T-helper 22 cell (primary cell): Measurements from ENCODE around the gene FLRT3.

ENCODE experiments used
- DNase-seq: peaks from one replicate; pipeline ENCODE4 v3.0.0-alpha.2; 2020; ENCODE audit warnings: low read depth

Gene FLRT3

DNA sequence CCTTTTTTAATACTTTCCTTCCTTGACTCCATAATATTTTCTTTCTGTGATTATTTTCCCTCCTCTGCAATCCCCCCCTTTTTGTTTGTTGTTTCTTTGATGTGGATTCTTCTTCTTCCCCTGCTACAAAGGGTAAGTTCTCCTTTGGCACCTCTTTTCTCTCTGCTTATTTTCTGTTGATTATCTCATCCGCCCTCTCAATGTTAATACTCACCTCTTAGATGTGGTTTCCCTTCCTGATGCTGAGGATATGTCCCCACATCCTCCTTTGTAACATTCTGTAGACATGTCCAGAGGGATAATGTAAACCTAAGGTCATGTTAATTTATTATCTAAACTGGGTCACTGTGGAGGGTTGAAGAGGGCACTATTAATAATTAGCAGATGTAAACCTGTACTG lies 17.7 kb downstream of the FLRT3 start:
- DNase-seq: no peak

DNA sequence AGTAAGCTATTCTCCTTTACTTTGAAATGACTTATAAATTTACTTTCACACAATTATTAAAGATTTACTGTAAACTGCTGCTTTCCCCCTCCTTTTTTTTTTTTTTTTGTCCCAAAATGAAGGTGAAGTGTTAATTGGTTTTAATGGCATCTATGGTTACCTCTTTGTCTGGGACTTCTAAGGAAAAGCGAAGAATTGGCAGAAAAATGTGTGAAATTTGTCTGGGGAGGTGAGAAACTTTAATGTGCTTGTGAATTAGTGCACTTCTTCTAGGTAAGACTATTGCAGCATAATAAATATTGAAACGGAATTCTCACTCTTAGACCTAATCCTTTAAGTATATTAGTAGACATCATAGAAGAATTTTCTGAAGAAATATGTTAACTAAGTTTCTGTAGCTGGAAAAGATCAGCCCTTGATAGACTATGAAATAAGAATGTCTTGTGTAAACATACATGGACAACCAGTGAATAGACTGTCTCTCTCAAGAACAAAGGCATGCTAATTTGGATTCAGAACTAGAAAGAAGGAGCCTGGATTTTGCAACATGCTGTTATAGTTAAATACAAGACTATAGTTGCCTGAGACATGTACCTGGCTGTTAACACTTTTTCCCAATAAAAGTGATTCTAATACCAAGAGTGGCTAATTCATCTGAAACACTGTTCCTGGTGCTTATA lies 23.9 kb downstream of the FLRT3 start:
- DNase-seq: no peak

DNA sequence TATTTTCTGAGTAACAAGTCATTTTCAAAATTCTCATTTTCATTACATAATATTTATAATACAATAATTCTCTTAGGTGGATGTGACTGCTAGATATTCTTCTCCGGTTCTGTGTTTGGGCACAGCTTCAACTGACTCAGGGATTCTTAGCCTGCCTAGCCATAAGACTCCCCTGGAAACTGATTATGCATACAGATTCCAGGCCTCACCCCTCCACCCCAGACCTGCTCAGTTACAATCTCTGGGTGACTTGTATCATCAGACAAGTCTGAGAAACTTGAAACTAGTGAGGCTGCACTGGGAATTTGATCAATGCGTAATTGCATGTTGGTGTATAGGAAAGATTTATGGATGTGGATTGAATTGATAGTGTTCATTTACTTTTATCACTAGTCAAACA lies 25.4 kb downstream of the FLRT3 start:
- DNase-seq: no peak

DNA sequence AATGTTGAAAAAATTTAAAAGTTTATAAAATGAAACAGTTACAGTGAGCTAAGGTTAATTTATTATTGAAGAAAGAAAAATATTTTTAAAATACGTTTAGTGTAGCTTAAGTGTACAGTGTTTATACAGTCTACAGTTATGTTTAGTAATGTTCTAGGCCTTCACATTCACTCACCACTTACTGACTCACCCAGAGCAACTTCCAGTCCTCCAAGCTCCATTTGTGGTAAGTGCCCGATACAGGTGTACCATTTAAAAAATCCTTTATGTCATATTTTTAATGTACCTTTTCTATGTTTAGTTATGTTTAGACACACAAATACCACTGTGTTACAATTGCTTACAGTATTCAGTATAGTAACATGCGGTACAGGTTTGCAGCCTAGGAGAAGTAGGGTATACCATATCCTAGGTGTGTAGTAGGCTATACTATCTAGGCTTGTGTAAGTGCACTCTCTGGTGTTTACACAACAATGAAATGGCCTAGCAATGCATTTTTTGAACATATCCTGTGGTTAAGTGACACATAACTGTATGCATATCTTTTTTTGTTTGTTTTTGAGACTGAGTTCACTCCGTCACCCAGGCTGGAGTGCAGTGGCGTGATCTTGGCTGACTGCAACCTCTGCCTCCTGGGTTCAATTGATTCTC lies 26.3 kb downstream of the FLRT3 start:
- DNase-seq: no peak

DNA sequence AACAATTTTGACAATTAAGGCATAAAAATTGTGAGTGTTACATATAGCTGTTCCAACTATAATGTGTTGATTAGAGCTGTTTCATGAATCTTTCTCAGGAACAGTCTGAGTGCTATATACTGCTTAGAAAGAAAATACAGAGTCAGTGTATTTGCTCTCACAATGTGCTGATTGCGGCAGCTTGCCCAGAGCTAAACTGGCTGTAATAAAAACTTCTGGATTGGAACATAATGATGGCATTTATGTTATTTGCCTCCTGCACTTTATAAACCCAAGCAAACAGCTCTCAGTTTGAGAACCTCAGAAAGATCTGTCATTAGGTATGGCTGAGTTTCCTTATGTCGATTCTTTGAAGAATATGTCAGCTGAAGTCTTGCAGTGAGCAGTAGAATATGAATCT lies 29.5 kb downstream of the FLRT3 start:
- DNase-seq: no peak

DNA sequence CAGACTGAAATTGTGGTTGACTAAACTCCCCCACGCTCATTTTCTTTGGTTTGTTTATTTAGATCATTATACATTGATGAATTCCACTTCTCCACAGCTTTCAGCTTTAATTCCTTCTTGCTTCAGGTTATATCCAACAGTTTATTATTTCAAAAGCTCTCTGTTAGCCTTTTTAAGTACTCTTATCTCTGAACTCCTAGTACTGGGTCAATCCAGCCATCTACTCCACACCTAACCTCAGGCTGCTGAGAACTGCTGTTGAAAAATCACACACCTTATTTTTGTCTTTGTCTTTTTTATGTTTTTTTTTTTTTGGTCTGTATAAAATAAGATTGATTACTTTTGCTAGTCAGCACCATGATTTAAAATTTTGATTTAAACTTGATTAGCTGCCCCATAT lies 32.9 kb downstream of the FLRT3 start:
- no peak for DNase-seq

DNA sequence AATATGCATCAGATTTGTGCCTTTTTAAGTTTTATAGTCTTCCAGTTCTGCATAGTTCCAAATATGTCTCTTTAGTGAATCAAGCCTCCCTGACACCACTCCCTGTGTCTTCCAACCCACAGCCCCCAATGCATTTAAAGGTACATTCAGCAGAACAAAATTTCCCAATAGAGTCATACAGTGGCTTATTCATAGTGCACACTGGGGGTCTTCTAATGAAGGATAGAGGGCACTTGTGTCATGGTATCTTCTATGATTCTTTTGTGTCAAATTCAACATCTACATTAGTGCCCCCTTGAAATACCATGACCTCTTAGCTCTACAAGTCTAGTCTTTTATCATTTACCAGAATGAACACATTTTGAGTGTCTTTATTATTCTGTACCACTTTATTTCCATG lies 33.8 kb downstream of the FLRT3 start:
- DNase-seq: no peak

DNA sequence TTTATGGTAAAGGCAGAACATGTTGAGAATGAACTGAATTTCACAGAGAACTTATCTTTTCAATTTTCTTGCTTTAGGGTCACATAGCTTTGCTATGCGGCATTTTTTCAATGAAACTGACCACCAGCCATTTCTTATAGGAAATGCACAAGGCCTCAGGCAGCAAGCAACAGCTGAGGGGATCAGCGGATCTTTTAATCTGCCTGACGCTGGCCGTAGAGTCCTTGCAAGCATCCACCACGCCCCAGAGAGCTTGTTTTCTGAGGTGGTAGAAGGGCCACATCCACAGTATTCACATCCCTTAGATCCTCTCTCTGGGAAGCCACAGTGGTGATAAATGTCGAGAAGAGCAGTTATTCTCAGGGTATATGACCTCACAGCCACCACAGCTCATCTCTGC lies 34.3 kb downstream of the FLRT3 start:
- no peak for DNase-seq

DNA sequence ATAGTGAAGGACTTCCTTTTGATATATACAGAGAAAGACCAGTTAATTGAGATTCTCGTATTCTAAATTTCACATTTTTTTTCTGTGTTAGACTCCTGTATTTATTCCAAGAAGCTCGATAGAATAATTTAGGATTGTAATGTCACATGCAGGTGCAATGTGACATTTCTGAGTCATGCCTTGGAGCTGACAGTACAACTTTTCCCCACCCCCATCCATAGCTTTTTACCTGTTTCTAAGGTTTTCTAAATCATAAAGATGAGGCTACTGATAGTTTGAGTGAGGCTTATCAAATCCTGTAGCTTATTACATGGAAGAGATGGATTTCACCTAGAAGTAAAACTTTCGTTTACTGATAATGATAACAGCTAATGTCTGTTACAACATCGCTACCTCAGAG lies 37.6 kb downstream of the FLRT3 start:
- DNase-seq: no peak

DNA sequence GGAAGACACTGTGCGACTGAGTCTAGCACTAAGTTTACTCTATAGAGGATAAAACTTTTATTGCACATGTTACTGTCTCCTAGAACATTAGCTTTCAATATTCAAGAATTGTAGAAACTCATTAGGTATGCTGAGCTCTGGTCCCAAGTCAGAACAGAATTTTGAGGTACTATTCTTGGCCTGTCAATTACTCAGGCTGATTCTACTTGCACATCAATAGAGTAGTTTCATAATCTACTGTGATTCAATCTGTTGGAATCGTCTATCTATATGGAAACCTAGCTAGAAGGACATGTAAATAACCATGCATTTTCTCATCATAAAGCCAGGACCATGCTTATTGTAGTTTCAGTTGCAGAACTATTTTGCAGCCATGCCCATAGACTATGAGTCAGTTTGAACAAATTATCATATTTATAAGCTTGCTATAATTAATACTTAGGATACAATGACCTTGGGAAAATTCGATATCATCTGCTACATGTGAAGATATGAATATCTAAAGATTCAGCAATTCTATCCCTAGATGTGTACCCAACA lies 41.6 kb downstream of the FLRT3 start:
- DNase-seq: no peak

DNA sequence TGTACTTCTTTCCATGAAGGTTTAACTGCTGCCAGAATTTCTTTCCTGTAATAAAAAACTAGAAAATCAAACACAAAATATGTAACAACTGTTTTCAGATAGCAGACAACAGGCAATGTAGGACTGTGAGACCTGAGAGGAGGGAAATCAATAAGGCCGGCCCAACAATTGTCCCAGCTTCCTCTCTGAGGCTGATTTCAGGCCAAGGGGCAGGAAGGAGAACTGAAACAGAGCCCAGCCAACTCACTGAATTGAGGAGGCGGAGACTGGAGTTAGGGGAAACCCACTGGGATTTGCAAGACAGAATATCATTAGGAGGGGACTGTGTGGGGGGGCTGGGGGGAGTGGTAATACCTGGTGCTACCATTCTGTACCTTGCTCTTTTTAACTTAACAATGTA lies 42.2 kb downstream of the FLRT3 start:
- DNase-seq: no peak

DNA sequence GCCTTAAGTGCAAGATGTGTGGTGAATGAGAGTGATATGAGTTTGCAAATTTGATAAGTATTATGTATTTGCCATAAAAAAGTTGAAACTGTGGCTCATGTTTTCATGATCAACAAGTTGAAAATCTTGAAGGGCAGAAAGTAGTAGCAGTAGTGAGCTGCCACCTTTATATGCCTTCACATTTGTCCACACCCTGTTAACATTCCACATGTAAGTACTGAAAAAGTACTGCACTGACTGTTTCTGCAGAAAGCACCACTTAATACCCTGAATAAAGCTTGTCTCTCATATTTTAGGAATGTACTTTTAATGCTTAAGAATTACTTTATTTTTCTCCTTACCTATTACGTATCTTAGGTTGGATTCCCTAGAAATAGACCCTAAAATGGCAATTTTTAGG lies 45.9 kb downstream of the FLRT3 start:
- no peak for DNase-seq

DNA sequence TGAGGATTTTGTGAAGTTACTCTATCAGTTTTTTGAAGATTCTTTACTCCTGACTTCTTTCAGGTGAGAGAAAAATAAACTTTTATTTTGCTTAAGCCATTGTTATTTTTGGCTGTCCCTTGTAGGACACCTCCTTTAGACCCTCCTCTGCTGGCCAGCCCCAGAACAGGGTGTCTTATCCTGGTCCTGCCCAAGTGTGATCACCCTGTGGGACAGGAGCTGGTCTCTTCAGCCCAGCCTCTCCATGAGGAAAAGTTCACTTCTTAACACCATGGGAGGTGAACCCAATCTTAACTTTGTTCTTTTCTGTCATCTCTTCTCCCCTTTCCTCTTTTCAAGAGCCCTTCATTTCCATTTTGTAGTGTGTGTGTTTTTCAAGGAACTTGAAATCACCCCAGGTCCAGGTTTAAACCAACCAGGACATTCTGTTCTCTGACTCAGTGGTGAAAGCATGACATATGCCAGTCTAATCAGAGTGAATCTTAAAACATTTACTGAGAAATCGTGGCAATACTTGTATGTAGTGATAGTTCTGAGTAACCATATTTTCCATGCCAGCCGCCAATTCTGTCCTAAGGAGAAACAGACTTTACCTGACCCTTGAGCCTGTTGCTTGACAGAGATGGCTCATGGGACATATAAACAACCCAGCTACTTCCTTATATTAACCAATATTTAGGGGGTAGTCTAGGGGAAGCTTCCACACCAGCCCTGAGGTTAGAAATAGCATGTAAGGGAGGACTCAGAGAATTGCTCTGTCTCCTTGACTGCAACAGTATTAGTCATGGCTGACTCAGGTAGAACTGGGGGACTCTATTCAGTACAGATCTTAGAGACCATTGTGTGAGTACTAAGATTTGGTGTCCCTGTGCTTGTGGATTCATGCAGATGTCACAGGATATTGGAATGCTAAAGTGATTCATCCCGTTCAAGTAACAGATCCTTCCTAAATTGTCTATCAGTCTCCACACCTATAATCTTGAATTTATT lies 48.8 kb downstream of the FLRT3 start:
- no peak for DNase-seq

DNA sequence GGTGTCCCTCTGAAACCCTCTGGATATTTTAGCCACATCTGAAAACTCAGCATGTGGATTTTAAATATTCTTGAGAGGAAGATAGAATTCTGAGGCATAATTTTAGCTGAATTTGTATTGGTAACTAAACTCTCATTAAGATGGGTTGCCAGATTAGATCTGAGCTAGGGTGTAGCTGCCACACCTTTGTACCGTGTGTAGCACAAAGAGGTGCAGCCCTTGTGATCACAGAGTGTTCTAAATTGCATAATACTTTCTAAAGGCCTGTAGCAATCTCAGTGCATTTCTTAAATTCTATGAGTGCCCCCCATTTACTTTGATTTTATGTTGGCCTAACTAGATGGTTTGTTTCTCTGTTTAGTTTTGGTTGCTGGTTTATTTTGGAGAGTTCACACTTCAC lies 53.0 kb downstream of the FLRT3 start:
- no peak for DNase-seq

DNA sequence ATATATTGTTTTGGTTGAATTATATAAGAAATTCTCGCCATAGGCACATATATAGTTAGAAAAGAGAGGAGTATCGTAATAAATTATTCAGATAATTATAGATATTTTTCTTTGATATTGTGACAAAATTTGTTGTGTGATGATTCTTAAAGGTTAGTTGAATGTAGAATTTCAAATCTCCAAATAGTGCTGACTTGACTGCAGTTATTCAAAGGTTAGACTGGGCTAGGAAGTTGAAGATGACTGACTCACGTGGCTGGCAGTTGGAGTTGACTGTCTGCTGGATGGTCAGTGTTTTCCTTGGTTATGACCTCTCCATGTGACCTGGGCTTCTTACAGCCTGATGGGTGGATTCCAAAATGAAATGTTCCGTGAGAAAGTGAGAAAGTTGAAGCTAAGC lies 55.3 kb downstream of the FLRT3 start:
- no peak for DNase-seq
